HG02852 (cell line): Measurements from ENCODE around the gene GSTO1.

Experiments used
- ATAC-seq: cut with Tn5 transposase; IDR thresholded peaks from one replicate; pipeline ENCODE4 v1.9.1; 2021; ENCODE audit warnings: mild to moderate bottlenecking, moderate library complexity; ENCODE audit not compliant: unreplicated experiment

GSTO1 gene

GRCh38 chr10:104250371-104250770 is 4.3 kb upstream of the GSTO1 start:
- ATAC-seq: no peak

GRCh38 chr10:104251443-104251842 is 3.2 kb upstream of the GSTO1 start:
- ATAC-seq: no peak

GRCh38 chr10:104252368-104252767 is 2.3 kb upstream of the GSTO1 start:
- no peak for ATAC-seq

DNA sequence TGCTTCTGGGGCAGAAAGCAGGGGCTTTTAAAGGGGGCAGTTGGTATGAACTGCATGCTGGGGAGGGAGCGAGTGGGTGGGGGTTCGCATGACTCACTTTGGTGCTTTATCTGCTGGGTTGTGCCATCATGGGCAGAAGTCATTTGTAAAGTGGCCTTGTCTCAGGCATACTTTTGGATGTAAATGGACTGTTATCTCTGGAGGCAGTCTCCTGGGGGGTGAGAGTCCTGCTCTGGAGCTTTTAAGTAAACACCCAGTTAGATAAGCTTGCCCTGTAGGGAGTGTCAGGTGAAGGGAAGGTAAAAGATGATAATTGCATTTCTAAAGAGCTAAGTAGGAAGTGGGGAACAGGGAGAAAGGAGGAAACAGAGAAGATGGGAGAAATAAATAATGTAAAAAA is 1.6 kb upstream of the GSTO1 start:
- ATAC-seq: no peak

DNA sequence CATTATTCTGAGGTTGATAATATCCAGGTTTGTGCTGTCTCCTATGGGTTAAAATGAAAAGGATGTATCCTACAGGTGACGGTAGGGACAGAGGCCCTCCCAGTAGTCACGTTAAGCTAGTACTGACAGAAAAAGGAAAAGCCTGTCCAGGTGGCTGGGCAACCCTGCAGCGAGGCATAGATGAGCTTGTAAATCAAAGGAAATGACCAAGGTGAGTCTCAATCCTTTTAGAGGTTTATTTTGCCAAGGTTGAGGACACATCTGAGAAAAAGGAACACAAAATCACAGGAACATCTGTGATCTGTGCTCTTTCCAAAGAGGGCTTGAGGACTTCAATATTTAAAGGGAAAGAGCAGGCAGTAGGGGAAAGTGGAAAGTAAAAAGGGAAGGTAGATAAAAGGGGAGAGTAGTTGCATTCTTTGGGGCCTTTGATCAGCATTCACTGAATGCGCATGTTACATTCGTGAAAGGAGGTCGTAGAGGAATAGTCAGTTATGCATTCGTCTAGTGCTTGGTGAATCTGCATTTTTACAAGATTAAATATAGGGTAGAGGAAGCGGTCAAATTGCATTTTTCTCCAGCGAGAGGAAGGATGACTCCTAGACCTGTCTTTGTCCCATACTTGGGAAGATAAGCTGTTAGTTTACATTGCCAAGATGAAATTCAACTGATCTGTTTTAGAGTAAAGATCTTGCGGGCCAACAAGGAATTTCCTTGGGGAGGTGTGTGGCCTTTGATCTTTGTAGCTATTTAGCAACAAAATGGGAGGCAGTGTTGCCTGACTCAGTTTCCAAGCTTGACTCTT is 884 bp upstream of the GSTO1 start:
- ATAC-seq: no peak

GRCh38 chr10:104255311-104255981 is 754 bp downstream of the GSTO1 start:
- peak; percentile 37 for ATAC-seq

GRCh38 chr10:104256335-104256961 is 1.8 kb downstream of the GSTO1 start:
- ATAC-seq: no peak

GRCh38 chr10:104257235-104257634 is 2.5 kb downstream of the GSTO1 start:
- no peak for ATAC-seq

- no peak for ATAC-seq
These were observed 3.5 kb downstream of the GSTO1 start for GRCh38 chr10:104258209-104258608.

GRCh38 chr10:104259456-104259855 is 4.8 kb downstream of the GSTO1 start:
- no peak for ATAC-seq

DNA sequence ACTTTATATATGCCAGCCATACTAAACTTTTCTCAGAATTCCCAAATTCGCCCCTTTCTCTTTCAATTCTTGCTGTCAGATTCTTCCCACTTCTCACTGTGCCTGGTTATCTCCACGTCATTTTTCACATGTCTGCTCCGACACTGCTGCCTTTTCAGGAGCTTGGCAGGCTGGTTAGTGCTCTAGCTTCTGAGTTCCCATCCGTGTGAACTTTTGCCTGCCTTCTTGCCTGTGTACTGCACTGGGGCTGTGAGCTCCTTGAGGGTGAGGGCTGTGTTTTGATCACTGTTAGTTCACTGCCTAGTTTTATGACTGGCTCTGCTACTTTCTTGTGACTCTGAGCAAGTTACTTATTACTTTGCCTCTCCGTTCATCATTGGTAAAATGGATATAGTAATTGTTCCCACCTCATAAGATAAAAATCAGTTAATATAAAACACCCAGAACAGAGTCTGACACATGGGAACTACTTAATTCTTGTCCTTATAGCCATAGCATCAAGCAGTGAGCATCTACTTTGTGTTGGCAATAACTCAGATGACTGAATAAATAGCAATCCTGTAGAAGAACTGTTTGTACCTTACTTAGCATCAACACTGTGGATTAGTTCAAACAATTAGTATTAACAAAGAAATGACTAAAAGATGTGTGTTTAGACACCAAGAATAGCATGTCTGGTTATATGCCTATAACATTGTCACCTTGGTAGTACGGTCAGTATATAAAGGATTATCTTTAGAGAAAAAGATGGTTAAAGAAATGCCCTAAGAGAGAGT is 5.5 kb downstream of the GSTO1 start:
- no peak for ATAC-seq

GRCh38 chr10:104260775-104261115 is 6.1 kb downstream of the GSTO1 start:
- ATAC-seq: no peak

- ATAC-seq: no peak
These were observed 7.4 kb downstream of the GSTO1 start for GRCh38 chr10:104262055-104262454.

GRCh38 chr10:104264783-104265182 is 10.1 kb downstream of the GSTO1 start:
- no peak for ATAC-seq

- ATAC-seq: no peak
These were observed 13.2 kb downstream of the GSTO1 start for GRCh38 chr10:104267721-104268404.

- ATAC-seq: no peak
These were observed 13.7 kb downstream of the GSTO1 start for GRCh38 chr10:104268405-104268712.

- ATAC-seq: peak; percentile 97
These were observed 14.3 kb downstream of the GSTO1 start, which contains the start of gene GSTO2 for GRCh38 chr10:104268713-104269645. Gene GSTO2, plus strand, starts transcription at chr10:104269184. Its CDS starts 5,732 bp downstream, at chr10:104274916.

DNA sequence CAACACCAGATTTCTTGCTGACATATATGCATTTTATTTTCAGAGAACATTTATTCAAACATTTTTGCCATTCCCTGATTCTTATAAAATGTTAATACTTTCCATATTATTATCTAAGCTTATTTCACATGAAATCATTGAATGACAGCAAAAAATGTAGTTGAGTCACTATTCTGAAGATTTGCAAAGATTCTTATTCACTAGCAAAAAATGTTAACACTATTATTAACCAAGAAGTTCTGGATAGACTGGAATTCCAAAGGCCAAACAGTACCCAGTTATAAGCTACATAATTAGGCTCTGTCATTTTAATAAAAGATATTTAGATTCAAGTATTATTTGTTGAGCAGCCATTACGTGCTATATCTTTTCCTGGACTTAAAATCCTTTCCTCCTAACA is 18.6 kb downstream of the GSTO1 start:
- ATAC-seq: no peak

DNA sequence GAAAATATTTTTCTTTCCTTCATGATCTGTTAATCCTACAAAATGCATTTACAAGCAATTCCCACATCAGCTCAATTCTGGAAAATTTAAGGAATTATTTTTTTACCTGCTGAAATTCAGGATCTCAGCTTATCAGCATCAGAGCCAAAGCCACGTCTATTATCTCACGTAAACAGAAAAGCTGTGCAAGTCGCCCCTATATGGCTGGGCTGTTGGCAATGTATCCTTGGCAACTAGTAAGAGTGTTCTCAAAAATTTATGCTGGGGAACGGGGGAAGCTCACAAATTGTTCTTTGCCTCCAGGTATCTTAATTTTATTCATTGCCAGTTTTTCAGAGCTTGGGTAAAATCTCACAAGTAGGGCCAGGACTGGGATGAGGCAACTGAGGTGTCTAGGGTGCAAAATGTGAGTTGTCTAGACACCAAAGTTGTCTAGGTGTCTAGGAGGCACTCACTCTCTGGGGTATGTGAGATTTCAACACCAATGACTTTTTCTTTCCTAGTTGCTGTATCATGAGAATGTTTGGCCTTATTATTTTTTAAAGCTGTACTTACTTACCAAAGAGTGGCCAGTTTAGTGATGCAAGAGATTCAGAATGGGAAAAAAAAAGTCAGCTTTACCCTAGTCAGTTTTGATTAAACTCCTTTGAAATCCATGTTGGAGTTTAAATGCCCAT is 19.3 kb downstream of the GSTO1 start:
- no peak for ATAC-seq
